HUES6 (cell line): ENCODE results near the gene SLC15A4.
"Not testable (repeated sequence)": the region's sequence is repeated elsewhere in the genome, so short reads cannot be mapped to it uniquely, and the experiment has no call there.

ENCODE experiments used
- H3K27ac ChIP-seq: 2 replicates; pipeline ENCODE4 v1.7.0; 2013; ENCODE audit warnings: low read depth, mild to moderate bottlenecking, low read length, inconsistent platforms
- H3K27me3 ChIP-seq: 2 replicates; pipeline ENCODE4 v1.6.1; 2013; ENCODE audit warnings: low read length; ENCODE audit not compliant: control insufficient read depth, insufficient read depth
- H3K36me3 ChIP-seq: 2 replicates; pipeline ENCODE4 v1.6.1; 2013; ENCODE audit warnings: low read length; ENCODE audit not compliant: control insufficient read depth, insufficient read depth
- H3K4me1 ChIP-seq: 2 replicates; pipeline ENCODE4 v1.6.1; 2013; ENCODE audit warnings: low read length; ENCODE audit not compliant: control insufficient read depth, insufficient read depth
- H3K4me3 ChIP-seq: 2 replicates; pipeline ENCODE4 v1.5.1; 2013; ENCODE audit warnings: low read depth, low read length
- H3K9ac ChIP-seq: one replicate; pipeline ENCODE4 v1.6.1; 2013; ENCODE audit warnings: mild to moderate bottlenecking, low read length
- H3K9me3 ChIP-seq: 2 replicates; pipeline ENCODE4 v1.6.1; 2013; ENCODE audit warnings: low read depth, low read length; ENCODE audit not compliant: control insufficient read depth, insufficient read depth

SLC15A4 gene

DNA sequence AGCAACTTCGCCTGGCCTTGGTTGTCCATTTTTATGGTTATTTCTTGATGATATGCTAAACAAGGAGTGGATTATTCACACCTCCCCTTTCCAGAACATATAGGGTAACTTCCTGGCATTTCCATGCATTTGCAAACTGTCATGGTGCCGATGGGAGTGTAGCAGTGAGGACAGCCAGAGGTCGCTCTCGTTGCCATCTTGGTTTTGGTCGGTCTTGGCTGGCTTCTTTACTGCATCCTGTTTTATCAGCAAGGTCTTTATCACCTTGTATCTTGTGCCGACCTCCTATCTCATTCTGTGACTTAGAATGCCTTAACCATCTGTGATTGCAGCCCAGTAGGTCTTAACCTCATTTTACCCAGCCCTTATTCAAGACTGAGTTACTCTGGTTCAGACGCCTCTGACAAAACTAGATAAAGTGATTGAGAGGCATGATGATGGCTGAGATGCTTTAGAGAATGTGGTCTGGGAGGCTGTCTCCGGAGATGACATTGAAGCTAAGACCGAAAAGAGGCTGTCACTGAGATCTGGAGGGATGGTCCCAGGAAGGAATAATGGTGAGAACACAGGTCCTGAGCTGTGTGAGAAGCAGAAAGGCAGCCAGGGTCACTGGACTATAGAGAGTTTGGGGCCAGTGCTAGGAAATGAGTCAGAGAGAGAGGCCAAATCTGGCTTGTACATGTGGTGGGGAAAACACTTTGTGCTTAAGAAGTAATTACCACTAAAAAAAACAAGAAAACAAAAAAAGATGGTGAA is 32.5 kb upstream of the SLC15A4 start:
- H3K9ac ChIP-seq: no peak overlapping the region
- no peak overlapping the region for H3K27ac ChIP-seq
- peaks cover 7% of the 10 kb centered on the region; the same call in 1 of the 2 replicates for H3K4me1 ChIP-seq
- H3K36me3 ChIP-seq: no peaks in the 10 kb centered on the region
- H3K27me3 ChIP-seq: peaks cover 24% of the 10 kb centered on the region
- H3K4me3 ChIP-seq: no peak overlapping the region
- H3K9me3 ChIP-seq: no peaks in the 10 kb centered on the region

DNA sequence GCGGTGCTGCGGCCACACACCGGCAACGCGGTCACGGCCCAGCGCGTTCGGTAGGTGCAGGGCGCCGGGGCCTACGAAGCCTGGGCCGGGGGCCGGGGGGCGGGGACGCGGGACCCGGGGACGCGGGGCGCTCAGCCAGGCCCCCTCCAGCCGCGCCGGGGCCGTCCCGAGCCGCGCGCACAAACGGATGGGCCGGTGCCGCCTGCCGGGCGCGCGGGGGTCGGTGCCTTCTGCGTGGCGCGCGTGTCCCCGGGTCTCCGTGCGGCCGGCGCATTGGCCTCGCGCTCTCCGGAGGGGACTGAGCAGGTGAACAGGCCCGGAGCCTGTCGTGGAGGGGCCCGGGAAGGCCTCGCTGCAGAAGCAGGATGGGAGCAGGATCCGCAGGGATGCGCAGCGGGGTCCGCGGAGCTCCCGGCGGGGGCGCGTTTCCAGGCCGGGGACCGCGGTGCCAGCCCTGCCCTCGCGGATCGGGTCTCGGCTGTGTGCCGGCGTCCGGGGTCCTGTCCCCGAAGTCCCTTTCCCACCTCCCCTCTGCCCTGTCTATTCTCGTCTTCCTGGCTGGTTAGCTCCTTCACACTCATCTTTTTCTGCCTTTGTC is 29.9 kb upstream of the SLC15A4 start:
- Histone ChIP-seq H3K27me3 (peaks cover 24% of the 10 kb centered on the region), H3K36me3 (no peaks in the 10 kb centered on the region), H3K27ac (no peak overlapping the region), H3K9me3 (no peaks in the 10 kb centered on the region), H3K4me3 (peak overlapping the region; percentile 67), H3K9ac (peak overlapping the region; percentile 75), H3K4me1 (peaks cover 7% of the 10 kb centered on the region; the same call in 1 of the 2 replicates)

DNA sequence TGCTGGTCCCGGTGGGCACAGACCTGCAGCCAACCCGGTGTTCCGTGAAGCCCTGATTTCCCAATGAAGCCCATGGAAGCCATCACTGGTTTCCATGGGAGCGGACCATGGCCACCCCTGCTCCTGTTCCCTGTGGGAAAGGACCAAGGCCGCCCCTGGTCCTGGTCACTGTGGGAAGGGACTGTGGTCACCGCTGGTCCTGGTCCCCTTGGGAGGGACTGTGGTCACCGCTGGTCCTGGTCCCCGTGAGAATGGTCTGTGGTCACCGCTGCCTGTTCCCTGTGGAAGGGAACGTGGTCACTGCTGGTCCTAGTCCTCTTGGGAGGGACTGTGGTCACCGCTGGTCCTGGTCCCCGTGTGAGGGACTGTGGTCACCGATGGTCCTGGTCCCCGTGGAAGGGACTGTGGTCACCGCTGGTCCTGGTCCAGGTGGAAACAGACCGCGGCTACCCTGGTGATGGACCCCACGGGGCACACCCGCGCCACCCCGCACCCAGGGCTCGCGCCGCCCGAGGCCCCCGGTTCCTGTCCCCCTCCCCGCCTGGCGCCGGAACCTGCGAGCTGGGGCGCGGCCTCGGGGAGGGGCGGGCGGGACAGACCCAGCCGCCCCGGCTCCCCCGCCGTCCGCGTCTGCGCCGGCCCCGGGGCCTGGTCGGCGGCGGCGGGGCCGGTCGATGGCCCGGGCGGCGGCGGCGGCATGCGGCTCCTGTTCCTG is 29.3 kb upstream of the SLC15A4 start, which contains the start of gene GLT1D1:
TSS of gene GLT1D1 (plus strand) at position 594 of the 715 bp plus-strand sequence. CDS start at position 698, 104 bp downstream.
- Histone ChIP-seq H3K4me1 (peaks cover 7% of the 10 kb centered on the region; the same call in 1 of the 2 replicates), H3K27me3 (peaks cover 24% of the 10 kb centered on the region), H3K4me3 (peak within 1 kb of the TSS; percentile 67), H3K9me3 (no peaks in the 10 kb centered on the region), H3K36me3 (no peaks in the 10 kb centered on the region), H3K9ac (peak within 1 kb of the TSS; percentile 75), H3K27ac (no peak within 1 kb of the TSS)

DNA sequence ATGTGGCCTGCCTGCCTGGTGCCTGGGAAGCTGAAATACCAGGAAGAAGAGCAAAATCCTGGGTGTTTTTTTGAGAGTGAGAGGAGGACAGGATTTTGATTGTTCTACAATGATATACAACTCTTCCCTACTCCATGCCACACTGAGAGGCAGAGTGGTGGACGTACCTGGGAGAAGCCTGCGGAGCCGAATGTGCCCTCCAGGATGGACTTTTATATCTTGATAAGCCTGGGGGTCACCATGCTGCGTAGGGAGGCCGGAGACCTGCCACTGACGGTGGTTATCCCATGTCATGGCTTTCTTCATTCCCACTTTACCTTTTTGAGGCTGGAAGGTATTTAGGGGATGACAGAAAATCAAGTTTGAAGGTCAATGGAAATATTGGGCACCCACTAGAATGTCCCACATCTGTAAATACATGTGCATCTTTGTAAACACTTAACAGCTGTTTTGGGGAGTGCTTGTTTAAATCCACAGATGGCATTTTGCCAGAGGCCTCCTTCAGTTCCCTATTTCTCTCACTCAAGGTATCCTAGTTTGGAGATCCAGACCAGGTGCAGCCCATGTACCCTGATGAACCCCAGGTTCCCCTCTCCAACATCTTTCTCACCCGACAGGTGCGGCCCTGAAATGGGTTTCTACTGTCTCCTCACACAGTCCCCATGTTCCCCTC is 28.4 kb upstream of the SLC15A4 start:
- peaks cover 24% of the 10 kb centered on the region for H3K27me3 ChIP-seq
- H3K4me1 ChIP-seq: peaks cover 7% of the 10 kb centered on the region; the same call in 1 of the 2 replicates
- no peaks in the 10 kb centered on the region for H3K36me3 ChIP-seq
- H3K9ac ChIP-seq: no peak overlapping the region
- no peak overlapping the region for H3K4me3 ChIP-seq
- H3K27ac ChIP-seq: no peak overlapping the region
- H3K9me3 ChIP-seq: no peaks in the 10 kb centered on the region

DNA sequence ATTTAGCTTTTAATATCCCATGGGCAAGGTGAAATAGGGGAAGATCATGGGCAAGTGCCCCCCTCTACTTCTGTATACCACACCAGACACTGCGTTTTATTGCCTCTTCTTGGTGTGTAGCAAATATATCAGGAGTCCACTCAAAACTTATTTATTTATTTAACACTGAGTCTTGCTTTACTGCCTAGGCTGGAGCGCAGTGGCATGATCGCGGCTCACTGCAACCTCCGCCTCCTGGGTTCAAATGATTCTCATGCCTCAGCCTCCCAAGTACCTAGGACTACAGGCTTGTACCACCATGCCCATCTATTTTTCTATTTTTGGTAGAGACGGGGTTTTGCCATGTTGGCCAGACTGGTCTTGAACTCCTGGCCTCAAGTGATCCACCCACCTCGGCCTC is 27.7 kb upstream of the SLC15A4 start:
- H3K9me3 ChIP-seq, H3K4me1 ChIP-seq, H3K4me3 ChIP-seq, H3K9ac ChIP-seq, H3K36me3 ChIP-seq, H3K27ac ChIP-seq: not testable (repeated sequence)
- H3K27me3 ChIP-seq: peaks cover 24% of the 10 kb centered on the region

DNA sequence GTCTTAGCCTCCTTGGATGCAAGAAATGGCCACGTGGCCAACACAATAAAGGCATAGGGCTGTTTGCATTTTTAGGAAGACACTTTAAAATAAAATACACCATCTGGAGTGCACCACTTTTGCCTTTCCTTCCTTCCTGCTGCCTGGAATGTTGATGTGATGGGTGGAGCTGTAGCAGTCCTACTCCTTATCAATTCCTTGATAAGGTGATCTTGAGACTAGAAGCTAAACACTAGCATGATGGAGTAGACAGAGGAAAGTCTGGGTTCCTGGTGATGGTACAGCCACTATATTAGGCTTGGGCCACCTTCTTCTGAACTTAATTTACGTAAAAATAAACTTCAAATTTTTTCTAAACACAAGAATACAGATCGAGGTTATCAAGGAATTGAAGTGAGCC is 26.6 kb upstream of the SLC15A4 start:
- no peak overlapping the region for H3K4me3 ChIP-seq
- H3K4me1 ChIP-seq: no peaks in the 10 kb centered on the region; the same call in 1 of the 2 replicates
- no peak overlapping the region for H3K27ac ChIP-seq
- H3K9me3 ChIP-seq: no peaks in the 10 kb centered on the region
- peaks cover 24% of the 10 kb centered on the region for H3K27me3 ChIP-seq
- no peaks in the 10 kb centered on the region for H3K36me3 ChIP-seq
- H3K9ac ChIP-seq: no peak overlapping the region

DNA sequence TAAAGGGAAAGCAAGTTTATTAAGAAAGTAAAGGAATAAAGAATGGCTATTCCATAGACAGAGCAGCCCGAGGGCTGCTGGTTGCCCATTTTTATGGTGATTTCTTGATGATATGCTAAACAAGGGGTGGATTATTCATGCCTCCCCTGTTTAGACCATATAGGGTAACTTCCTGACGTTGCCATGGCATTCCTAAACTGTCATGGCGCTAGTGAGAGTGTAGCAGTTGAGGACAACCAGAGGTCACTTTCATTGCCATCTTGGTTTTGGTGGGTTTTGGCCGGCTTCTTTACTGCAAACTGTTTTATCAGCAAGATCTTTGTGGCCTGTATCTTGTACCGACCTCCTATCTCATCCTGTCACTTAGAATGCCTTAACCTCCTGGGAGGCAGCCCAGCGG is 26.0 kb upstream of the SLC15A4 start:
- not testable (repeated sequence) for H3K27ac ChIP-seq, H3K9ac ChIP-seq, H3K9me3 ChIP-seq, H3K4me3 ChIP-seq, H3K36me3 ChIP-seq, H3K4me1 ChIP-seq
- H3K27me3 ChIP-seq: peaks cover 23% of the 10 kb centered on the region

DNA sequence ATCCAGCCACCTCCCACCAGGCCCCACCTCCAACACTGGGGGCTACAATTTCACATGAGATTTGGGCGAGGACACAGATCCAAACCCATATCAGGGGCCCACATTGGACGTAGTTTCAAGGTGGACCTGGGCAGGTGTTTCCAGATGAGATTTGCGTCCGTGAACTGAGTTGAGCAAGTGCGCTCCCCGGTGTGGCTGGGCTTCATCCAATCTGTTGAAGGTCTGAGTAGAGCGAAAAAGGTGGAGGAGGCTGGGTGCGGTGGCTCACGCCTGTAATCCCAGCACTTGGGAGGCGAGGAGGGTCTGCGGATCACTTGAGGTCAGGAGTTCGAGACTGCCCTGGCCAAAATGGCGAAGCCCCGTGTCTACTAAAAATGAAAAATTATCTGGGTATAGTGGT is 24.6 kb upstream of the SLC15A4 start:
- no peak overlapping the region for H3K27ac ChIP-seq
- no peak overlapping the region for H3K9ac ChIP-seq
- no peaks in the 10 kb centered on the region for H3K36me3 ChIP-seq
- H3K4me1 ChIP-seq: no peaks in the 10 kb centered on the region; the same call in 1 of the 2 replicates
- no peak overlapping the region for H3K4me3 ChIP-seq
- no peaks in the 10 kb centered on the region for H3K9me3 ChIP-seq
- peaks cover 15% of the 10 kb centered on the region for H3K27me3 ChIP-seq

DNA sequence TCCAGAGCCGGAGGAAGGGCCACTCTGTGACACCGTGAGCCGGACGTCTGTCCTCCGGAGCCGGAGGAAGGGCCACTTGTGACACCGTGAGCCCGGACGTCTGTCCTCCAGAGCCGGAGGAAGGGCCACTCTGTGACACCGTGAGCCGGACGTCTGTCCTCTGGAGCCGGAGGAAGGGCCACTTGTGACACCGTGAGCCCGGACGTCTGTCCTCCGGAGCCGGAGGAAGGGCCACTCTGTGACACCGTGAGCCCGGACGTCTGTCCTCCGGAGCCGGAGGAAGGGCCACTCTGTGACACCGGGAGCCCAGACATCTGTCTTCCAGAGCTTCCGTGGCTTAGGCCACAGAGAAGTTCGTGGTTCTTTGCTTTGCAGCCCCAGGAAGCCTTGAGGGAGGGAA is 22.9 kb upstream of the SLC15A4 start:
- not testable (repeated sequence) for H3K9ac ChIP-seq, H3K9me3 ChIP-seq, H3K4me3 ChIP-seq, H3K27me3 ChIP-seq, H3K4me1 ChIP-seq, H3K27ac ChIP-seq, H3K36me3 ChIP-seq

DNA sequence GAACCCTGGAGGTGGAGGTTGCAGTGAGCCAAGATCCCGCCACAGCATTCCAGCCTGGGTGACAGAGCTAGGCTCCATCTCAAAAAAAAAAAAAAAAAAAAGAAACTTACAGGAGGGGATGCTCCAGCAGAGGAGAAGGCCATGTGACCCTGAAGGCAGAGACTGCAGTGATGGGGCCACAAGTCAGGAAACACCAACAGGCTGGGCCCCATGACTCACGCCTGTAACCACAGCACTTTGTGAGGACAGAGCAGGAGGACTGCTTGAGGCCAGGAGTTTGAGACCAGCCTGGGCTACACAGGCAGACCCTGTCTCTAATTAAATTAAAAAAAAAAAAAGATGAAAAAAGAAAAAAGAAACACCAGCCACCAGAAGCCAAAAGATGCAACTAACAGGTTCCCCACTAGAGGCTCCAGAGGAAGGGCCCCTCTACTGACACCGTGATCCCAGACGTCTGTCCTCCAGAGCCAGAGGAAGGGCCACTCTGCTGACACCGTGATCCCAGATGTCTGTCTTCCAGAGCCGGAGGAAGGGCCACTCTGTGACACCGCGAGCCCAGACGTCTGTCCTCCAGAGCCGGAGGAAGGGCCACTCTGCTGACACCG is 20.4 kb upstream of the SLC15A4 start:
- Histone ChIP-seq H3K4me3 (no peak overlapping the region), H3K27me3 (no peaks in the 10 kb centered on the region), H3K36me3 (no peaks in the 10 kb centered on the region), H3K27ac (no peak overlapping the region), H3K9me3 (no peaks in the 10 kb centered on the region), H3K9ac (no peak overlapping the region), H3K4me1 (no peaks in the 10 kb centered on the region)
